ENCODE results near the gene PRDM16.

Gene PRDM16

GRCh38 chr1:3292868-3293562 is 224.0 kb downstream of the PRDM16 start:
- no peak for DNase-seq

- DNase-seq = no peak
Measured at GRCh38 chr1:3293563-3294080, 224.6 kb downstream of the PRDM16 start.

GRCh38 chr1:3294450-3294849 is 225.4 kb downstream of the PRDM16 start:
- no peak for DNase-seq

GRCh38 chr1:3295846-3296245 is 226.8 kb downstream of the PRDM16 start:
- DNase-seq = no peak

DNA sequence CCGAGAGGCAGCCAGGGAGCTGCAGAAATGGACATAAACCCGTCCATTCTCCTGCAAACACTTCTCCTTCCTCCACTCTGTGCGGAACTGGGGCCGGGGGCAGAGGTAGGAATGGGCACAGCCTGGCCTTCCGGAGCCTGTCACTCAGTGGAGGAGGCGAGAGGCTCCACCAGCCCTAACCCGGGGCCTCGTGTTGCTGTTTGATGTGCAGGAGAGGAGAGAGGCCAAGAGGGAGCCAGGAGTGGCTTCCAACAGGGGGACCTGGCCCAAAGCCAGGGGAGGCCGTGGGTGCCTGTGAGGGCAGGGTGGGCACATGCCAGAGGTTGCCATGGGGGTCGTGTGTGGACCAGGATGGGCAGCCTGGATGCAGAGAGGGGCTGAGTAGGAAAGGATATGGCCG is 227.3 kb downstream of the PRDM16 start:
- no peak for DNase-seq

DNA sequence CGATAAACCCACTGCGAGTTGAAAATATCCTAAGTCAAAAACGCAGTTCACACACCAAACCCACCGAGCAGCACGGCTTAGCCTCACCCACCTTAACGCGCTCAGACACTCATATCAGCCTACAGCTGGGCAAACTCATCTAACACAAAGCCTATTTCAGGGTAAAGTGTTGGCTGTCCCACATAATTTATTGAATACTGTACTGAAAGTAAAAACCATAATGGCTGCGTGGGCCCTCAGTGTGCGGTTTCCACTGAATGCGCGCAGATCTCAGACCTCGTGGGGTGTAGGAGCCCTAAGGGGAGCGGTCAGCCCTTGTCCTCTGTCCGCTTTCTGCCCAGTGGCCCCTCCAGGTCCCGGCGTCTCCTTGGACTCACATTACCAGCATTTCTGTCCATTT is 227.8 kb downstream of the PRDM16 start:
- no peak for DNase-seq

DNA sequence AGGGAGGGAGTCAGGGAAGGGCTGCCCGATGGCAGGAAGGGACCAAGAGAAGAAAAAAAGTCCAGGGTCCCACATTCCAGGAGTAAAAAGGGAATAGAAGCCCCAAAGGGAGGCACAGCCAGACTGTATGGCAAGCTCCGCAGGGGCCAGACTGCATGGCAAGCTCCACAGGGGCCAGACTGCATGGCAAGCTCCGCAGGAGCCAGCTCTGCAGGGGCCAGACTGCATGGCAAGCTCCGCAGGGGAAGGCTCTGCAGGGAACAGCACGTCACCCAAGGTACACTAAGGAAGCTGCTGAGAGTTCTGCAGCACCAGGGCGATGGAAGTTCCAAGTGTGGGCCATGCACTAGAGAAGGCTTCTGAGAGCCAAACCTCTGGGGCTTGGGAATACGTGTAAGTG is 228.8 kb downstream of the PRDM16 start:
- DNase-seq = no peak

DNA sequence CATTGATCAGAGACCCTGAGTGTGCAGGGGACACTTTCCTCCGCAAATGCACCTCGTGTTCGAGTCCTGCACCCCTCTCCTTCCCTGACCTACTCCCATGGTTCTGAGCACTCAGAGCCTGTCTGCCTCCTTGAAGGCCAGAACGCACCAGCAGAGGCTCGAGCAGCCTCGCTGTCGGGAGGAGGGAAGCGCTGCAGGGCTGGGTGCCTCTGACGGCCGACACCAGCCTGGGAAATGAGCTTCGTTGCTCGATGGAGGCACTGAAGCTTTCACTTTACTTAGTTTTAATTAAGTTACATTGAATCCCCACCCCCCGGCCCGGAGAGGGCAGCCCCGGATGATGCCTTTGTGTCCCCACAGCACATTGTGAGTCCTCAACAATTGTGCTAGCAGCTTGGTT is 229.2 kb downstream of the PRDM16 start:
- no peak for DNase-seq

- DNase-seq = no peak
Measured at GRCh38 chr1:3304246-3304645, 235.2 kb downstream of the PRDM16 start.

DNA sequence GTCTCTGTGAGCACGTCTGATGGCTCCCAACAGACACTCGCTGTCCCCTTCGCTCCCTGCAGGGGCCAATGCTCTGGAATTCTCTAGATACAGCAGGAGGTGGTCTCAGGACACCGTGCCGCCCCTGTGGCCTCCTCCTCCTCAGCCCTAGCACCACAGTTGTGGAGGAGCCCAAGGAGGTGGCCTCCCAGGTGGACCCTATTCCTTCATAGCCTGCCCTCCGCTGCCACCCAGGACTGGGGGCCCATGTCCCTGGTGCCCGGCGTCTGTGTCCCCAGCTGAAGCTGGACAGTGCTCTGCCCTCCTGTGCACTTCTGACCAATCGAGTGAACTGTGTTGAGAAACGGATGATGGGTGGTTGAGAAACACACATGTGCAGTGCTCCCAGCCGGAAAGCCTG is 235.7 kb downstream of the PRDM16 start:
- DNase-seq = no peak

- DNase-seq = no peak
Measured at GRCh38 chr1:3305156-3305555, 236.2 kb downstream of the PRDM16 start.

- DNase-seq = no peak
Measured at GRCh38 chr1:3306583-3307291, 237.7 kb downstream of the PRDM16 start.

DNA sequence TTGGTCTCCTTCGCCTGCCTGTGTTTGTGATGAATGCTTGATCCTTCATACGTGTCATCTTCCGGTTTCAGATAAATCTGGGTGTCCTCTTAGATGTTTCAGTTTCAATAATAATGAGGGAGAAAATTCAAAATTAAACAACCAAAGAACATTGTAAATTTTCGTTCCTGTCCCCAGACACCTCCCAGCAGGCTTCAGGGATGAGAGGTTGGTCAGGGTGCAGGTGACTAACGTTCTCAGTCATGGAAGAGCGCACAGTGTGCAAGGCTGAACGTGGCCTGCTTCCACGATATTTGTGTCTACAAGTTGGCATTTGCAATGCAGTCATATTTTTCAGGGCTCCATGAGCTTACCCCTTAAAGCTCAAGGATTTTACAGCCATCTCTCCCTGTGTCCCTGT is 238.4 kb downstream of the PRDM16 start:
- no peak for DNase-seq

DNA sequence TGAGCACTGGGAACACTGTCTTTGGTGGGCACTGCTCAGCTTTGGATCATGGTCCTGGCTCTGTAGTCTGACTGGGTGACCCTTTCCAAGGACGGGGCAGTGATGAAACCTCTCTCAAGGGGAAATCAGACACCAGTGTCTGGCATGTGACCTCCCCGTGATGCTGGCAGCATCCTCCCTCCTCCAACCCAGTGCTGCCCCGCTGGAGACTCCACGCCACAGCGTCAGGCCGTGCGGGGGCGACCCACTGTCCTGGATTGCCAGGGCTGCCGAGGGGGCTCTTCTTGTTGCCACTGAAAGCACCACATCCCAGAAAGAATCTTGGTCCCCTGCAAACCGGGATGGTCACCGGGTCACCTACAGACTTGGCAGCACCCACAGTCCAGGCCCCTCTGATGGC is 239.1 kb downstream of the PRDM16 start:
- DNase-seq = no peak

- no peak for DNase-seq
Measured at GRCh38 chr1:3310718-3311400, 241.9 kb downstream of the PRDM16 start.

GRCh38 chr1:3311711-3312110 is 242.7 kb downstream of the PRDM16 start:
- no peak for DNase-seq

DNA sequence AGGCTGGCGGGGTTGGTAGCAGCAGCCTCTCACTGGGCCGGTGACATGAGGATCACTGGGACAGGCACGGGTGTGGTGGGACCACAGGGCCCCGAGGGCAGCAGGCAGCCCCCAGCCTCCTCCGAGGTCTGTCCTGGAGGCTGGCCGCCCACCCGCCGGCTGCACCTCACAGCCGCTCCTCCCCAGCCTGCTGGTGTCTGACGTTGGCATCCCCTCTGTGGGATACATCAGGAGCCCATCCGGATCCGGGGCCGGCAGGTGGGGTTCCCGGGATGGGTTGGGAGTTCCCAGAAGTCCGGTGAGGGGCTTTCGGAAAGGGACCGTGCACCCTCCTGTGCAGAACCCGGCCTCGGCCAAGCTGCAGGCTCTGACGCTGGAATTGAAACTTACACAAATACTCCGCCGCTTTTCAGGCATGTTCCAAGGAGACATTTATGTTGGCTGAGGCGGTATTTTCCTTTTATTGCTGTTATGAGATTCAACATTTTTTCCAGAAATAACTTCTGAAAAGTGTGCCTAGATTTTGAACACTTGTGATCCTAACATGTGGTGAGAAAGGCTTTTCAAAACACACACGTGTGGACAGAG is 243.4 kb downstream of the PRDM16 start:
- no peak for DNase-seq

DNA sequence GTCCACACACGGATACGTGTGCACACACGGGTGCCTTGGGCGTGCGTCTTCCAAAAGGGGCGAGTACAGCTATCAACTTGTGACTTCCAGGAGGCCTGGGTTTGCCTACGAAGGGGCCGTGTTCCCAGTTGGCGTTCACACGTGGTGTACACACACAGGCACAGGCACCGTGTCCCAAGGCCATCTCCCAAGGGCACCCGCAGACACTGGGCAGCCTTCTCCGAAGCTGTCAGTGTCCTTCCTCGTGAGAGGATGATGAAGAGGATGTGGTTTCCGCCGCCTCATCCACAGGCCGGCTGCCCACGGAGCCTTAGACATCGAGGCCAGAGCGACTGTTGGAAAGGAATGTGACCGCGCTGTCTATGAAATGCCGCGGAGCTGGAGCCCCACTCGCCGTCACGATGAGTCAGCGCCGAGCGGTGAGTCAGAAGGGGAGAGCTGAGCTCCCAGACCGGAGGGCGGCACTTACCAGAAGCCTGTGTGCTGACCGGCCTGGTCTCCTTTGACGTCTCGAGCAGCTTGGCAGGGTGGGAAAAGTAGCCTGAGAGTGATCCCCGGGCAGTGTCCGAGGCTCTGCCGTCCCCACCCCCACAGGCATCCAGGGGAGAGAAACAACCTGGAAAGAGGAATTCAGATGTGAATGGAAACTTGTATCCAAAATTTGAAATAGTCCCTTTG is 244.0 kb downstream of the PRDM16 start:
- peak; percentile 40 for DNase-seq

GRCh38 chr1:3313576-3313950 is 244.6 kb downstream of the PRDM16 start:
- no peak for DNase-seq

GRCh38 chr1:3314491-3315381 is 245.7 kb downstream of the PRDM16 start:
- DNase-seq = no peak

GRCh38 chr1:3315399-3316339 is 246.7 kb downstream of the PRDM16 start:
- DNase-seq = no peak
